LHCN-M2 (cell line): ENCODE data around the gene SORCS2. TPM values are rescaled to one million over a fixed set of nuclear protein-coding genes. Genes with fewer than 3 reads are reported as not detected.

Experiments
- DNase-seq: peaks from one replicate; pipeline ENCODE4 v3.0.0-alpha.2; 2012; ENCODE audit warnings: low read depth
- total RNA-seq: library from RNA; depleted of rRNA; stranded (reverse); fragments of >200 nt; gene quantifications from 2 replicates; pipeline ENCODE4 v1.2.3, GENCODE V29; 2014

The SORCS2 gene
- total RNA-seq, 1 experiment from 2014 or later, result 0.52 TPM

- no peak for DNase-seq
These were observed 108.9 kb downstream of the SORCS2 start for GRCh38 chr4:7301126-7301785.

GRCh38 chr4:7301846-7302630, 109.7 kb downstream of the SORCS2 start:
- no peak for DNase-seq

- no peak for DNase-seq
These were observed 110.6 kb downstream of the SORCS2 start for GRCh38 chr4:7302781-7303404.

GRCh38 chr4:7303561-7303960, 111.2 kb downstream of the SORCS2 start:
- no peak for DNase-seq

GRCh38 chr4:7304436-7304835, 112.1 kb downstream of the SORCS2 start:
- no peak for DNase-seq

GRCh38 chr4:7306021-7306965, 114.0 kb downstream of the SORCS2 start:
- DNase-seq, result no peak

GRCh38 chr4:7306986-7307385, 114.6 kb downstream of the SORCS2 start:
- no peak for DNase-seq

GRCh38 chr4:7307394-7308099, 115.2 kb downstream of the SORCS2 start:
- no peak for DNase-seq

- no peak for DNase-seq
These were observed 116.8 kb downstream of the SORCS2 start for GRCh38 chr4:7309181-7309580.

- DNase-seq, result no peak
These were observed 117.5 kb downstream of the SORCS2 start for GRCh38 chr4:7309636-7310390.

GRCh38 chr4:7310451-7310850, 118.1 kb downstream of the SORCS2 start:
- no peak for DNase-seq

- DNase-seq, result peak; percentile 27
These were observed 118.9 kb downstream of the SORCS2 start for GRCh38 chr4:7311205-7311604.

- DNase-seq, result no peak
These were observed 120.4 kb downstream of the SORCS2 start for GRCh38 chr4:7312691-7313090.

GRCh38 chr4:7313347-7313811, 121.0 kb downstream of the SORCS2 start:
- DNase-seq, result no peak

GRCh38 chr4:7313991-7314390, 121.7 kb downstream of the SORCS2 start:
- DNase-seq, result no peak

GRCh38 chr4:7315286-7315685, 122.9 kb downstream of the SORCS2 start:
- DNase-seq, result no peak

- no peak for DNase-seq
These were observed 123.6 kb downstream of the SORCS2 start for GRCh38 chr4:7315935-7316334.

- no peak for DNase-seq
These were observed 126.7 kb downstream of the SORCS2 start for GRCh38 chr4:7319024-7319423.

GRCh38 chr4:7320206-7320797, 128.0 kb downstream of the SORCS2 start:
- no peak for DNase-seq
